ENCODE data around the gene USP31. TPM values are rescaled to one million over a fixed set of nuclear protein-coding genes. Genes with fewer than 3 reads are reported as not detected.

Gene USP31
- polyA plus RNA-seq, 1 experiment, result 4.7 TPM

DNA sequence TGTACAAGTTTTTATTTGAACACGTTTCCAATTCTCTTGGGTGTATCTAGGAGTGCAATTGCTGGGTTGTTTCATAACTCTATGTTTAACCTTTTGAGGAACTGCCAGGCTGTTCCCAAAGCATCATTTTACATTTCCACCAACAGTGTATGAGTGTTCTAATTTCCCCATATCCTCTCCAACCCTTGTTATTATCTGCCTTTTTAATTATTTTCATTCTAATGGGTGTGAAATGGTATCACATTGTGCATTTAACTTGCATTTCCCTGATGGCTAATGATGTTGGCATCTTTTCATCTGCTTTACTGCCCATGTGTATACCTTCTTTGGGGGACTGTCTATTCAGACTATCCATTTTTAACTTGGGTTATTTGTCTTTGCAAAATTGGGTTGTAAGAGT, 104.2 kb downstream of the USP31 start:
- no peak overlapping the region for H3K27ac ChIP-seq (ENCODE audit: low read depth, low read length)
- H3K27me3 ChIP-seq (ENCODE audit: control insufficient read depth, insufficient read depth, low read length), result no peaks in the 10 kb centered on the region
- H3K4me3 ChIP-seq (ENCODE audit: low read depth, low read length), result no peak overlapping the region
- DNase-seq (ENCODE audit: low read depth, low spot score), result no peak
- ChIA-PET CTCF (interaction anchor here (0.7 kb wide), 1 partner anchor 15 kb away, joined by 3 read pairs; no protein-coding TSS in a partner anchor), POLR2A (no interaction called here)
- H3K9me3 ChIP-seq (ENCODE audit: control insufficient read depth, insufficient read depth, low read length), result no peaks in the 10 kb centered on the region
- TF ChIP-seq, protein P1, sequence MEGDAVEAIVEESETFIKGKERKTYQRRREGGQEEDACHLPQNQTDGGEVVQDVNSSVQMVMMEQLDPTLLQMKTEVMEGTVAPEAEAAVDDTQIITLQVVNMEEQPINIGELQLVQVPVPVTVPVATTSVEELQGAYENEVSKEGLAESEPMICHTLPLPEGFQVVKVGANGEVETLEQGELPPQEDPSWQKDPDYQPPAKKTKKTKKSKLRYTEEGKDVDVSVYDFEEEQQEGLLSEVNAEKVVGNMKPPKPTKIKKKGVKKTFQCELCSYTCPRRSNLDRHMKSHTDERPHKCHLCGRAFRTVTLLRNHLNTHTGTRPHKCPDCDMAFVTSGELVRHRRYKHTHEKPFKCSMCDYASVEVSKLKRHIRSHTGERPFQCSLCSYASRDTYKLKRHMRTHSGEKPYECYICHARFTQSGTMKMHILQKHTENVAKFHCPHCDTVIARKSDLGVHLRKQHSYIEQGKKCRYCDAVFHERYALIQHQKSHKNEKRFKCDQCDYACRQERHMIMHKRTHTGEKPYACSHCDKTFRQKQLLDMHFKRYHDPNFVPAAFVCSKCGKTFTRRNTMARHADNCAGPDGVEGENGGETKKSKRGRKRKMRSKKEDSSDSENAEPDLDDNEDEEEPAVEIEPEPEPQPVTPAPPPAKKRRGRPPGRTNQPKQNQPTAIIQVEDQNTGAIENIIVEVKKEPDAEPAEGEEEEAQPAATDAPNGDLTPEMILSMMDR (IDR thresholded peaks at IDR 0.05; ENCODE audit: low read depth, low read length), result no peak

DNA sequence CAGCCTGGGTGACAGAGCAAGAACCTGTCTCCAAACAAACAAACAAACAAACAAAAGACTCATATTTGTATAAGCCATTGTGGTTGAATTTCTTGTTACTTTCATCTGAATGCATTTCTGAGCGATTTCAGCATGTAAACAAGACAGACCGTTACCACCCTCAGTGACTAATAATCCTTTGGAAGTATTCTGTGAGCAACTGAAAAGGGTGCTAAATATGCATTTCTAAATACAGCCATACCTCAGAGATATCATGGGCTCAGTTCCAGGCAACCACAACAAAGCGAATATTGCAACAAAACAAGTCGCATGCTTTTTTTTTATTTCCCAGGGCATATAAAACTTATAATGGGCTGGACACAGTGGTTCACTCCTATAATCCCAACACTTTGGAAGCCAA, 109.0 kb downstream of the USP31 start:
- H3K27ac ChIP-seq (ENCODE audit: low read depth, low read length), result no peak overlapping the region
- no peak for DNase-seq (ENCODE audit: low read depth, low spot score)
- CTCF ChIA-PET, result no interaction called here
- TF ChIP-seq, protein P1 (IDR thresholded peaks at IDR 0.05; ENCODE audit: low read depth, low read length), result no peak
- H3K9me3 ChIP-seq (ENCODE audit: control insufficient read depth, insufficient read depth, low read length), result no peaks in the 10 kb centered on the region
- no peak overlapping the region for H3K4me3 ChIP-seq (ENCODE audit: low read depth, low read length)
- H3K27me3 ChIP-seq (ENCODE audit: control insufficient read depth, insufficient read depth, low read length), result no peaks in the 10 kb centered on the region
- POLR2A ChIA-PET, result no interaction called here

DNA sequence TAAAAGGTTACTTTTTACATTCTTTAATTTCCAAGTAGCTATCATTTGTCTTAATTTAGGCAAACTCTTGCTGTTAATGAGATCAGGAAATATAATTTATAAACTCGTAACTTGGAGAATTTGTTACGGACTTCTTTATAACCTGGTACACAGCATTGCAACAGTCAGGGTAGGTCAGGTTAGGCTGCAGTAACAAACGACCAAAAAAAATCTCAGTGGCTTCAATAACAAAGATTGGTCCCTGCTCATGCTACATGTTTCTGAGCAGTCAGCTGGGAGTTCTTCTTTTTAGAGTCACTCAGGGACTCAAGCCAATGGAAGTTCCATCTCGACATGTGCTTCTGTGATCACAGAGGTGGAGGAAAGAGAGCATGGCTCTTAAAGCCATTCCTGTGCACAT, 110.1 kb downstream of the USP31 start:
- H3K4me3 ChIP-seq (ENCODE audit: low read depth, low read length), result no peak overlapping the region
- DNase-seq (ENCODE audit: low read depth, low spot score), result no peak
- CTCF ChIA-PET, result no interaction called here
- no peak overlapping the region for H3K27ac ChIP-seq (ENCODE audit: low read depth, low read length)
- POLR2A ChIA-PET, result no interaction called here
- TF ChIP-seq, protein P1 (IDR thresholded peaks at IDR 0.05; ENCODE audit: low read depth, low read length), result no peak
- H3K9me3 ChIP-seq (ENCODE audit: control insufficient read depth, insufficient read depth, low read length), result no peaks in the 10 kb centered on the region
- H3K27me3 ChIP-seq (ENCODE audit: control insufficient read depth, insufficient read depth, low read length), result no peaks in the 10 kb centered on the region

DNA sequence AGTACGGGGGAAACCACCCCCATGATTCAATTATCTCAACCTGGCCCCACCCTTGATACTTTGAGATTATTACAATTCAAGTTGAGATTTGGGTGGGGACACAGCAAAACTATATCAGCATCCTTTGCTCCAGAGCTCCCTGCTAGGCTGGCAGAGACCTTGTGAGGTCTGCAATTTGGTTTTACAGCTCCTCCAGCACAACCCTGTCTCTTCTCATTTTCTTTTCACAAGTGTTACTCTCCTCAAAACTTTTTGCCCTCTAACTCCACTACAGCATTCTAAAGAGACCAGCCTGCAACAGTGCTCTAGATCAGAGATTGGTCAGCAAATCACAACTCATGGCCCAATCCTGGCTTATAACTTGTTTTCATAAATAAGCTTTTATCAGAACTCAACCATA, 114.0 kb downstream of the USP31 start:
- Histone ChIP-seq H3K27me3 (ENCODE audit: control insufficient read depth, insufficient read depth, low read length) (no peaks in the 10 kb centered on the region), H3K27ac (ENCODE audit: low read depth, low read length) (no peak overlapping the region), H3K4me3 (ENCODE audit: low read depth, low read length) (no peak overlapping the region), H3K9me3 (ENCODE audit: control insufficient read depth, insufficient read depth, low read length) (no peaks in the 10 kb centered on the region)
- CTCF ChIA-PET, result no interaction called here
- TF ChIP-seq, protein P1 (IDR thresholded peaks at IDR 0.05; ENCODE audit: low read depth, low read length), result no peak
- DNase-seq (ENCODE audit: low read depth, low spot score), result no peak
- POLR2A ChIA-PET, result no interaction called here

DNA sequence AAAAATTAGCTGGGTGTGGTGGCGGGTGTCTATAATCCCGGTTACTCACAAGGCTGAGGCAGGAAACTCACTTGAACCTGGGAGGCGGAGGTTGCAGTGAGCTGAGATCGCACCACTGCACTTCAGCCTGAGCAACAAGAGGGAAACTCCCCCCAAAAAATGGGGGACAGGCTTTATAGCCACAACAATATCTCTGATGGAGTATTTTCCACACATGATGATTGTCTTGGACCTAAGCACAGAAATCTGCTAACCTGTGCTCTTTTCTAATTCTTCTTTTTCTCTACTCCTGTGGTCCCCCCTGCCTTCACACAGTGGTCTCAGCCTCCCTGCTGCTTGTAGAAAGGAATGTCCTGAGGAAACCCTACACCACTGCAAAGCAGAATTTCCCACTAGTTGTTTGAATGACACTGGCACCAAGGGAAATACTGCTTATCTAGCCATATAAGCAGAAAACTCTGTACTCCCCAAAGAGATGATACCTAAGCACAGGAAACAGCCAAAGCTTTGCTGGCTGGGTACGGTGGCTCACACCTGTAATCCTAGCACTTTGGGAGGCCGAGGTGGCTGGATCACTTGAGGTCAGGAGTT, 117.6 kb downstream of the USP31 start:
- no peak for DNase-seq (ENCODE audit: low read depth, low spot score)
- CTCF ChIA-PET, result interaction anchor here (1.2 kb wide), 1 partner anchor 29 kb away, joined by 4 read pairs; no protein-coding TSS in a partner anchor

More for the DNA sequence above, 117.6 kb downstream of the USP31 start:
- Histone ChIP-seq H3K27ac (ENCODE audit: low read depth, low read length) (no peak overlapping the region), H3K9me3 (ENCODE audit: control insufficient read depth, insufficient read depth, low read length) (no peaks in the 10 kb centered on the region), H3K27me3 (ENCODE audit: control insufficient read depth, insufficient read depth, low read length) (no peaks in the 10 kb centered on the region), H3K4me3 (ENCODE audit: low read depth, low read length) (no peak overlapping the region)
- TF ChIP-seq, protein P1 (IDR thresholded peaks at IDR 0.05; ENCODE audit: low read depth, low read length), result no peak
- POLR2A ChIA-PET, result no interaction called here

All from AG04450 (cell line).